ENCODE data around the gene OGFOD3. TPM values are rescaled to one million over a fixed set of nuclear protein-coding genes. Genes with fewer than 3 reads are reported as not detected.

The OGFOD3 gene
- total and polyA plus RNA-seq, 9 of the 15 experiments (the other 6 are each of a cell fraction or from before 2014, with no cell fraction given), result 0.69 to 44.7 (median 18.9) TPM

DNA sequence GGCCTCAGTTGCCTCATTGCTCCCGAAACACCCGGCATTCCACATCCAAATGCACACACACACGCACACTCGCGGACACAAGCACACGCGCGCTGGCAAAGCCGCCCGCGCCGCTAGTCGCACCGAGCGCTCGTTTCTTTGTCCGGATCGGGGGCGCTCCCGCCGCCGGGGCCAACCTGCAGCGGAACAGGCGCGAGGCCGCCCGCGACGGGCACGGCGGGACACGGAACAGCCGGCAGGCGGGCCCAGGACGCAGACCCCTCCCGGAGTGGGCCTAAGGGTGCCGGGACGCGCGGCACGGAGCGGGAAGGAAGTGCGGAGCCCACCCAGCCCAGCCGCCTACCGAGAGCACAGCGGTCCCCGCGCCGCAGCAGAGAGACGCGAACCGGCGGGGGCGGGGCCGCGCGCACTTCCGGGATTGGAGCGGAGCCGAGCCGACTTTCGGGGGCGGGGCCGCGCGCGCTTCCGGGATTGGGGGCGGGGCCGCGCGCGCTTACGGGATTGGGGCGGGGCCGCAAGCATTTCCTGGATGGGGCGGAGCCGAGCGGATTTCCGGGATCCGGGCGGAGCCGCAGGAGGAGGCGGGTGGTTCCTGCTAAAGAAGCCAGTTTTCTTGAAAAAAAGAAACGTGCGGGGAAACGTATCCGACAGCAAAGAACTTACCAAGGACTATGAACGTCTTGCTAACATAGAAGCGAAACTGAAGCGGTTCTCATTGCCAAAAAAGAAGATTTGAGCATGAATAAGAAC, 32.1 kb upstream of the OGFOD3 start, which contains the start of gene CYBC1 (continued):
- TF ChIP-seq, protein P1, sequence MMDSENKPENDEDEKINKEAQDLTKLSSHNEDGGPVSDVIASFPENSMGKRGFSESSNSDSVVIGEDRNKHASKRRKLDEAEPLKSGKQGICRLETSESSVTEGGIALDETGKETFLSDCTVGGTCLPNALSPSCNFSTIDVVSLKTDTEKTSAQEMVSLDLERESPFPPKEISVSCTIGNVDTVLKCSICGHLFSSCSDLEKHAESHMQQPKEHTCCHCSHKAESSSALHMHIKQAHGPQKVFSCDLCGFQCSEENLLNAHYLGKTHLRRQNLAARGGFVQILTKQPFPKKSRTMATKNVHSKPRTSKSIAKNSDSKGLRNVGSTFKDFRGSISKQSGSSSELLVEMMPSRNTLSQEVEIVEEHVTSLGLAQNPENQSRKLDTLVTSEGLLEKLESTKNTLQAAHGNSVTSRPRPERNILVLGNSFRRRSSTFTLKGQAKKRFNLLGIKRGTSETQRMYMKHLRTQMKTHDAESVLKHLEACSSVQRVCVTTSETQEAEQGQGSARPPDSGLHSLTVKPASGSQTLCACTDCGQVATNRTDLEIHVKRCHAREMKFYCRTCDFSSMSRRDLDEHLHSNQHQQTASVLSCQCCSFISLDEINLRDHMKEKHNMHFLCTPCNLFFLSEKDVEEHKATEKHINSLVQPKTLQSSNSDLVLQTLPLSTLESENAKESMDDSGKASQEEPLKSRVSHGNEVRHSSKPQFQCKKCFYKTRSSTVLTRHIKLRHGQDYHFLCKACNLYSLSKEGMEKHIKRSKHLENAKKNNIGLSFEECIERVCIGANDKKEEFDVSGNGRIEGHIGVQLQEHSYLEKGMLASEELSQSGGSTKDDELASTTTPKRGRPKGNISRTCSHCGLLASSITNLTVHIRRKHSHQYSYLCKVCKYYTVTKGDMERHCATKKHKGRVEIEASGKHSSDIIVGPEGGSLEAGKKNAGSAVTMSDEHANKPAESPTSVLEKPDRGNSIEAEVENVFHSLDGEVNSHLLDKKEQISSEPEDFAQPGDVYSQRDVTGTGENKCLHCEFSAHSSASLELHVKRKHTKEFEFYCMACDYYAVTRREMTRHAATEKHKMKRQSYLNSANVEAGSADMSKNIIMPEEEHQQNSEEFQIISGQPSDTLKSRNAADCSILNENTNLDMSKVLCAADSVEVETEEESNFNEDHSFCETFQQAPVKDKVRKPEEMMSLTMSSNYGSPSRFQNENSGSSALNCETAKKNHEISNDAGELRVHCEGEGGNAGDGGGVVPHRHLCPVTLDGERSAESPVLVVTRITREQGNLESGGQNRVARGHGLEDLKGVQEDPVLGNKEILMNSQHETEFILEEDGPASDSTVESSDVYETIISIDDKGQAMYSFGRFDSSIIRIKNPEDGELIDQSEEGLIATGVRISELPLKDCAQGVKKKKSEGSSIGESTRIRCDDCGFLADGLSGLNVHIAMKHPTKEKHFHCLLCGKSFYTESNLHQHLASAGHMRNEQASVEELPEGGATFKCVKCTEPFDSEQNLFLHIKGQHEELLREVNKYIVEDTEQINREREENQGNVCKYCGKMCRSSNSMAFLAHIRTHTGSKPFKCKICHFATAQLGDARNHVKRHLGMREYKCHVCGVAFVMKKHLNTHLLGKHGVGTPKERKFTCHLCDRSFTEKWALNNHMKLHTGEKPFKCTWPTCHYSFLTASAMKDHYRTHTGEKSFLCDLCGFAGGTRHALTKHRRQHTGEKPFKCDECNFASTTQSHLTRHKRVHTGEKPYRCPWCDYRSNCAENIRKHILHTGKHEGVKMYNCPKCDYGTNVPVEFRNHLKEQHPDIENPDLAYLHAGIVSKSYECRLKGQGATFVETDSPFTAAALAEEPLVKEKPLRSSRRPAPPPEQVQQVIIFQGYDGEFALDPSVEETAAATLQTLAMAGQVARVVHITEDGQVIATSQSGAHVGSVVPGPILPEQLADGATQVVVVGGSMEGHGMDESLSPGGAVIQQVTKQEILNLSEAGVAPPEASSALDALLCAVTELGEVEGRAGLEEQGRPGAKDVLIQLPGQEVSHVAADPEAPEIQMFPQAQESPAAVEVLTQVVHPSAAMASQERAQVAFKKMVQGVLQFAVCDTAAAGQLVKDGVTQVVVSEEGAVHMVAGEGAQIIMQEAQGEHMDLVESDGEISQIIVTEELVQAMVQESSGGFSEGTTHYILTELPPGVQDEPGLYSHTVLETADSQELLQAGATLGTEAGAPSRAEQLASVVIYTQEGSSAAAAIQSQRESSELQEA (IDR thresholded peaks at IDR 0.05; ENCODE audit: low read depth), result no peak
- no peak for TF ChIP-seq ZBTB34 (CRISPR knock-in tag; IDR thresholded peaks at IDR 0.05)
- TF ChIP-seq MAFK (IDR thresholded peaks at IDR 0.05; ENCODE audit: low read length), result no peak
- TF ChIP-seq, protein P2, sequence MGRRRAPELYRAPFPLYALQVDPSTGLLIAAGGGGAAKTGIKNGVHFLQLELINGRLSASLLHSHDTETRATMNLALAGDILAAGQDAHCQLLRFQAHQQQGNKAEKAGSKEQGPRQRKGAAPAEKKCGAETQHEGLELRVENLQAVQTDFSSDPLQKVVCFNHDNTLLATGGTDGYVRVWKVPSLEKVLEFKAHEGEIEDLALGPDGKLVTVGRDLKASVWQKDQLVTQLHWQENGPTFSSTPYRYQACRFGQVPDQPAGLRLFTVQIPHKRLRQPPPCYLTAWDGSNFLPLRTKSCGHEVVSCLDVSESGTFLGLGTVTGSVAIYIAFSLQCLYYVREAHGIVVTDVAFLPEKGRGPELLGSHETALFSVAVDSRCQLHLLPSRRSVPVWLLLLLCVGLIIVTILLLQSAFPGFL (CRISPR knock-in tag; IDR thresholded peaks at IDR 0.05), result no peak
- TF ChIP-seq SAFB (IDR thresholded peaks at IDR 0.05; ENCODE audit: borderline replicate concordance, low read depth, low read length), result peak; percentile 49; the same call in 1 of the 2 replicates
- no peak for TF ChIP-seq THRA (IDR thresholded peaks at IDR 0.05)
- TF ChIP-seq ETV5 (CRISPR knock-in tag; IDR thresholded peaks at IDR 0.05; ENCODE audit: low read depth), result peak; percentile 84
- no peak for TF ChIP-seq ARID1B (IDR thresholded peaks at IDR 0.05)
- TF ChIP-seq BRD9 (IDR thresholded peaks at IDR 0.05; ENCODE audit: low read depth, partially characterized antibody), result no peak
- TF ChIP-seq DDX20 (tag; IDR thresholded peaks at IDR 0.05; ENCODE audit: low read depth), result no peak
- TF ChIP-seq ZBED1 (IDR thresholded peaks at IDR 0.05), result no peak
- no peak for TF ChIP-seq DIDO1 (tag; IDR thresholded peaks at IDR 0.05; ENCODE audit: low read depth)
- no peak for TF ChIP-seq PCBP2 (IDR thresholded peaks at IDR 0.05; ENCODE audit: low read depth, low read length, poor library complexity, severe bottlenecking)
- TF ChIP-seq RFX1 (IDR thresholded peaks at IDR 0.05), result no peak
- TF ChIP-seq IRF2 (CRISPR knock-in tag; IDR thresholded peaks at IDR 0.05), result no peak
- TF ChIP-seq ELF4 (CRISPR knock-in tag; IDR thresholded peaks at IDR 0.05), result peak; percentile 96
- TF ChIP-seq HOXB6 (CRISPR knock-in tag; IDR thresholded peaks at IDR 0.05; ENCODE audit: borderline replicate concordance), result no peak
